Progenitor cell of endocrine pancreas (in vitro differentiated cells): ENCODE measurements around the gene YPEL2. TPM values are rescaled to one million over a fixed set of nuclear protein-coding genes. Genes with fewer than 3 reads are reported as not detected.
A peak's percentile ranks its signal among the peaks of the same experiment; 100 is the strongest.

ENCODE experiments used
- DNase-seq: peaks from one replicate; pipeline ENCODE4 v3.0.0; 2021; ENCODE audit warnings: low spot score; ENCODE audit not compliant: unreplicated experiment
- H3K27ac Mint-ChIP-seq: 2 replicates; pipeline ENCODE4 v1.8.0; 2021; ENCODE audit warnings: mild to moderate bottlenecking, moderate library complexity, mixed read lengths
- H3K27me3 Mint-ChIP-seq: 2 replicates; pipeline ENCODE4 v1.8.0; 2021; ENCODE audit warnings: mixed read lengths
- H3K36me3 Mint-ChIP-seq: 2 replicates; pipeline ENCODE4 v1.8.0; 2022; ENCODE audit warnings: mixed read lengths; ENCODE audit not compliant: insufficient read depth
- H3K4me1 Mint-ChIP-seq: 2 replicates; pipeline ENCODE4 v1.8.0; 2021; ENCODE audit warnings: low read depth, mixed read lengths
- H3K4me3 Mint-ChIP-seq: 2 replicates; pipeline ENCODE4 v1.8.0; 2021; ENCODE audit warnings: low read depth, mild to moderate bottlenecking, moderate library complexity, mixed read lengths
- H3K9me3 Mint-ChIP-seq: 2 replicates; pipeline ENCODE4 v1.8.0; 2021; ENCODE audit warnings: low read depth, mixed read lengths
- total RNA-seq: library from RNA; stranded (reverse); gene quantifications from 2 replicates; pipeline ENCODE4 v1.2.1, GENCODE V29; 2021
- TF ChIP-seq, protein P1 (sequence below): fragments of 200-600 bp; sonication (generic); IDR thresholded peaks from one replicate; pipeline ENCODE4 v1.5.0; 2021; ENCODE audit warnings: antibody characterized with exemption, mild to moderate bottlenecking; ENCODE audit not compliant: unreplicated experiment

The YPEL2 gene
- total RNA-seq, 1 donor from 2014 or later, result 39.9 TPM

GRCh38 chr17:59357929-59358328, 26.5 kb downstream of the YPEL2 start:
- peak overlapping the region; percentile 59 for H3K27ac Mint-ChIP-seq
- TF ChIP-seq, protein P1, sequence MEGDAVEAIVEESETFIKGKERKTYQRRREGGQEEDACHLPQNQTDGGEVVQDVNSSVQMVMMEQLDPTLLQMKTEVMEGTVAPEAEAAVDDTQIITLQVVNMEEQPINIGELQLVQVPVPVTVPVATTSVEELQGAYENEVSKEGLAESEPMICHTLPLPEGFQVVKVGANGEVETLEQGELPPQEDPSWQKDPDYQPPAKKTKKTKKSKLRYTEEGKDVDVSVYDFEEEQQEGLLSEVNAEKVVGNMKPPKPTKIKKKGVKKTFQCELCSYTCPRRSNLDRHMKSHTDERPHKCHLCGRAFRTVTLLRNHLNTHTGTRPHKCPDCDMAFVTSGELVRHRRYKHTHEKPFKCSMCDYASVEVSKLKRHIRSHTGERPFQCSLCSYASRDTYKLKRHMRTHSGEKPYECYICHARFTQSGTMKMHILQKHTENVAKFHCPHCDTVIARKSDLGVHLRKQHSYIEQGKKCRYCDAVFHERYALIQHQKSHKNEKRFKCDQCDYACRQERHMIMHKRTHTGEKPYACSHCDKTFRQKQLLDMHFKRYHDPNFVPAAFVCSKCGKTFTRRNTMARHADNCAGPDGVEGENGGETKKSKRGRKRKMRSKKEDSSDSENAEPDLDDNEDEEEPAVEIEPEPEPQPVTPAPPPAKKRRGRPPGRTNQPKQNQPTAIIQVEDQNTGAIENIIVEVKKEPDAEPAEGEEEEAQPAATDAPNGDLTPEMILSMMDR, result no peak
- DNase-seq, result no peak
- peaks cover 76% of the 10 kb centered on the region for H3K4me1 Mint-ChIP-seq
- no peaks in the 10 kb centered on the region for H3K27me3 Mint-ChIP-seq
- H3K9me3 Mint-ChIP-seq, result no peaks in the 10 kb centered on the region
- peaks cover 34% of the 10 kb centered on the region for H3K36me3 Mint-ChIP-seq
- H3K4me3 Mint-ChIP-seq, result no peak overlapping the region

- Mint-ChIP-seq H3K4me1 (peaks cover 73% of the 10 kb centered on the region), H3K27ac (peak overlapping the region; percentile 96), H3K9me3 (no peaks in the 10 kb centered on the region), H3K4me3 (no peak overlapping the region), H3K36me3 (peaks cover 25% of the 10 kb centered on the region), H3K27me3 (no peaks in the 10 kb centered on the region)
- TF ChIP-seq, protein P1, result no peak
- DNase-seq, result no peak
Measured at GRCh38 chr17:59361386-59361785, 29.9 kb downstream of the YPEL2 start.

DNA sequence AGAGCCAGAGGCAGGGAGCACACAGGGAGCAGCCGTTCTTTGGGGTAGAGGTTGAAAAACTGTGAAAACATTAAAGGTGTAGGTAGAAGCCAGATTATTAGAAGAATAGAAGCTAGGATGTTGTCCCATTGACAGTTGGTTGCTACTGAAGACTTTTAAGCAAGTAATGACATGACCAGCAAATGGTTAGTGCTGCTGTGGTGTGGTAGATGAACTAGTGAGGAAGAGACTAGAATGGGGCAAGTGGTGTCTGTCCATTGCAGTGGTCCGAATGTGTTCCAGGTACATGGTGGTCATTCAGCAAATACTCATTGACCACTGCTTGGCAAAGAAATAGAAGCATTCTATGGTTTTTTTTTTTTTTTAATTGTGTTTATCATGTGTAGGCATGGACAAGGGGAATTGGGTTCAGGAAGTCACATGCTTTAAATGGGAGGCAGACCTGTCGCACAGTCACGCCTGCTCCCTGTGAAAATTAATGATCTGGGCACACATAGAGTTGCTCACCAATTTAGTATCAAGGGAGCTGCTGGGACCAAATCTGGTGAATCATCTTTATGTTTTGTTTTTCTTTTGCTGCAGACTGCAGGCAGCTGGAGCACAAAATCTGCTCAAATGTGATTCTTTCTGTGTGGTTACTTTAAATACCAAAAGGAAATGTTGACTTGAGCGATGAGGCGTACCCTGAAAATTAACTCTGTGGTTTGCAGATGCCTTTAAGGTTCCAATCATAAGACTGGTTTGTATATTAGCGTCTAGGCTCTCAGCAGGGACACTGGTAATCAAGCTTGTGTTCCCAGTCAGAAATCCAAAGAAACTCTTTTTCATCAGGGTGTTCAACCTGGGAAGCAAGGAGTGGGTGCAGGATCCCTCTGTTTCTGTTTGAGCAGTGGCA, 30.7 kb downstream of the YPEL2 start:
- TF ChIP-seq, protein P1, result no peak
- H3K4me1 Mint-ChIP-seq, result peaks cover 73% of the 10 kb centered on the region
- H3K27ac Mint-ChIP-seq, result peak overlapping the region; percentile 96
- no peak overlapping the region for H3K4me3 Mint-ChIP-seq
- DNase-seq, result no peak
- H3K27me3 Mint-ChIP-seq, result no peaks in the 10 kb centered on the region
- peaks cover 21% of the 10 kb centered on the region for H3K36me3 Mint-ChIP-seq
- no peaks in the 10 kb centered on the region for H3K9me3 Mint-ChIP-seq

DNA sequence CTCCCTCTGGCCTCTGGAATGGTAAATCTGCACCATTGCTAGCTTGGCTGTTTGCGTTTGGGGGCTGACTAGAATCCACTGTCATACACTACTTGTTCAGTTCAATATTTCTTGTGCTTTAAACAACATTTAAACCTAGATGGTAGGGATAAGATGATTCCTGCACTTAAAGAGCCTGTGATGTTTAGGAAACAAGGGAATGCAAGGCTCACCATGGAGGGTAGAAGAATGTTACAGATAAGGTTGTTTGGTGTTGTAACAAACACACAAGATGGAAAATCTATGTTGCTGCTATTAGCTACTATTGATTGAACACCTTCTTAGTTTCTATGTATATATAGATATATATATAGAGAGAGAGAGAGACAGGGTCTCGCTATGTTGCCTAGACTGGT, 31.4 kb downstream of the YPEL2 start:
- Mint-ChIP-seq H3K27ac (peak overlapping the region; percentile 96), H3K4me1 (peaks cover 75% of the 10 kb centered on the region), H3K36me3 (peaks cover 18% of the 10 kb centered on the region), H3K27me3 (no peaks in the 10 kb centered on the region), H3K9me3 (no peaks in the 10 kb centered on the region), H3K4me3 (no peak overlapping the region)
- no peak for DNase-seq
- TF ChIP-seq, protein P1, result no peak

- Mint-ChIP-seq H3K27me3 (no peaks in the 10 kb centered on the region), H3K9me3 (no peaks in the 10 kb centered on the region), H3K4me3 (peak overlapping the region; percentile 7), H3K36me3 (peaks cover 16% of the 10 kb centered on the region), H3K4me1 (peaks cover 82% of the 10 kb centered on the region), H3K27ac (peak overlapping the region; percentile 97)
- DNase-seq, result no peak
- TF ChIP-seq, protein P1, result no peak
Measured at GRCh38 chr17:59365383-59365981, 34.0 kb downstream of the YPEL2 start.
